Activated gamma-delta T cell treated with Interleukin-2 at 50 U/mL for 16 hours (primary cell): ENCODE results near the gene ETV3L.

Experiments used
- DNase-seq: peaks from one replicate; pipeline ENCODE4 v3.0.0-alpha.2; 2020

The ETV3L gene

DNA sequence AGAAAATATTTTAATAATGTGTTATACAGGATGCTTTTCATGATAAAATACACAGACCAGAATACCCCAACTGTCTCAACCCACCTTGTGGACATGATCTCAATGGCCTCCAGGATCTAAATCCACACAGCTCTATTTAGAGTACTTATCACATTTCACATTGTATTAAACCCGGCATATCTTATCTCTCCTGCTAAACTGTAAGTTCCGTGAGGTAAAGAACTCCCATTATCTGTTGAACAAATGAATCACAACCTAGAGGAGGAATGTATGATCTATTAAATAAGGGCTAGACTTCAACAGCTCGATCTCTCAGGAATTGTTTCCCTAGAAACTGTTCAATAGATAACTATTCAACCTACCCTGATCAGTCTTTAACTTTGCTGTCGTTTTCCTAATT lies 31.7 kb upstream of the ETV3L start:
- no peak for DNase-seq

DNA sequence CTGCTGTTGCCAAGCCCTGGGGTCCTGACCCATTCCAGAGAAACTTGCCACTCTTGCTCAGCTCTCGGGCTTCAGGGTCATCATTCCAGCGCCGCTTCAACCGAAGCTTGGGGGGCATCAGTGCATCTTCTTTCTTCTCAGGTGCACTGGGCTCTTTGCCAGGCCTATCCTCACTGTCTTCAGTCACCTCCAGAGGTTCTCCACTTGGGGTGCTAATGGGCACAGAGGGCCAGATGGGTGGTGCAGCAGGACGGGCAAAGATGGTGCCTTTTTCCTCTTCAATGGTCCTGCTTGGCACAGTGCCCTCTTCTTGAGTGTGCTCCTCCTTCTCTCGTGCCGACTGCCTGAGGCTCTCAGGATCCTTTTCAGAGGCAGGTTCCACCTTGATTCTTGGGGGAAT lies 25.2 kb upstream of the ETV3L start:
- DNase-seq: no peak

DNA sequence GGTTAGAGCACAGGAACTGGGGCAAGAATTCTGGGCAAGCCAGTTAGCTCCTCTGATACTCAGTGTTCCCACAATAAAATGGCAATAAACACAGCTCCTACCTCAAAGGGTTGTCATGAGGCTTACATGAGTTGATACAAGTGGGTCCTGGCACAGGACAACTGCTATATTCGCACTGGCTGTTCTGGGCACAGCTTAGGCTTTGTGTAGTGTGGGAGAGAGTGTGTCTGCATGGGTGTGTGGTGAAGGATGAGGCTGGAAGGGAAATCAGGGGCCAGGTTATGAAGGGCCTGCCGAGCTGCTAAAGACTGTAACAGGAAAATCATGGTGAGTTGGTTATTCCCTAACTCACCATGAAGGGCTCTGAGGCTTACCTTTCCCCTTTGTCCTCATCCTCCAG lies 19.8 kb upstream of the ETV3L start:
- no peak for DNase-seq

GRCh38 chr1:157119008-157119407 lies 19.4 kb upstream of the ETV3L start:
- no peak for DNase-seq

DNA sequence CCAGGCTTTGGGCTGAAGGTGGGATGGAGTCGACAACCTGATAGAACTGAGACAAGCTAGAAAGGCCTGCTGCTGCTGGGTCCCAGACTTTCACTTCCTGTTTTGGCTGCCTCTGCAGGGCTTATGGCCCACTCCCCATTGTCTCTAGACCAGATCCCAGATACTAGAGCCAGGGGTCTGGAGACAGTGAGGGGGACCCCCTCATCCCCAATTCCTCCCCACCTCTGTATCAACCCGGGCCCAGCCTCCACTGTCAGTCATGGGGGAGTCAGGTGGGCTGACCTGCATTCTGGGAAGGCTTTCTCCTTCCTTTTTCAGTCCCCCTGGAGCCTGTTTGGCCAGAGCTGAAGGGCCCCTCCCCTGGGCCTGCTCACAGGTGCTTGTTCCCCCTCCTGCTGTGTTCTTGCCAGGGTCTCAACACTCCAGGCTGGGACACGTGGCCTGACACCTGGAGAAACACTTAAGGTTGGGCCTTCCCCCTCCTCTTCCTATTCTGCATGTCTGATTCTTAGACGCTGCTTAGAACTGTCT lies 18.0 kb upstream of the ETV3L start:
- DNase-seq: no peak

- DNase-seq: no peak
These were observed 17.1 kb upstream of the ETV3L start for GRCh38 chr1:157116737-157117103.

DNA sequence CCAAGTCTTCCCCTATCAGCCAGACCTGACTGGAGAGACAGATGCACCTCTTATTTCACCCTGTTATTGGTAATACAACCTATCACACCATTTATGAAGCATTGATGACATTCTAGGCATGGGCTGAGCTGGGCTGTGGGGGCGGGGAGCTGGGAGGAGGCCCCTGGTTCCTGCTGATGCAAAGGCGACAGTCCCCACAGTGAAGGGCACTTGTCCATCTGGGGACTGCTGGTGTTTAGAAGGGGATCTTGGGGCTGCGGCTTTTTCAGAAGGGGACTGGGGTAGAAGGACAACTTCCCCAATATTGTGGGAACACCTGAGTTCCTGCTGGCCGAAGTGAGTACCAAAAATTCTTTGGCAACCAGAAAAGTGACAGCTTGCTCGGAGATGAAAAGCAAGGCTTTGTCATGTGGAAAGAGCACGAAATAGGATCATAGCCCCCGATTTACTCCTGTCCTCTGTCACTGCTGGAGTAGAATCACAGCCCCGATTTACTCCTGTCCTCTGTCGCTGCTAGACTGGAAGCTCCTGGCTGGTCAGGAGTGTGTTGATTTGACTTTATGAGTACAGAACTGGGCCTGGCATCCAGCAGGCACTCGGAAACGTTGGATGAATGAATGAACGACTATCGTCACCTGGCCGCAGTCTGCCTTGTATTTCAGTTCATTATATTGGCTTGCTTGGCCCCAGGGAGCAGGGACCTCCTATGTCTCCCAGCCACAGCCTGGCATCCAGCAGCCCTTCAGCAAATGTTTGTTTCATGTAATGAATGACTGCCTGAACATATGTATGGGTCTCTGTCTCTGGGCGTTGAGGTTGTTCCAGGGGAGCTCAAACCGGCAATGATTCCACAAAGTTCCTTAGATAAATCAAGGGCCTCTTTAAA lies 16.5 kb upstream of the ETV3L start:
- DNase-seq: no peak

- no peak for DNase-seq
These were observed 15.8 kb upstream of the ETV3L start for GRCh38 chr1:157115429-157115838.

- no peak for DNase-seq
These were observed 14.8 kb upstream of the ETV3L start for GRCh38 chr1:157114183-157115121.

GRCh38 chr1:157113631-157114030 lies 14.0 kb upstream of the ETV3L start:
- no peak for DNase-seq

DNA sequence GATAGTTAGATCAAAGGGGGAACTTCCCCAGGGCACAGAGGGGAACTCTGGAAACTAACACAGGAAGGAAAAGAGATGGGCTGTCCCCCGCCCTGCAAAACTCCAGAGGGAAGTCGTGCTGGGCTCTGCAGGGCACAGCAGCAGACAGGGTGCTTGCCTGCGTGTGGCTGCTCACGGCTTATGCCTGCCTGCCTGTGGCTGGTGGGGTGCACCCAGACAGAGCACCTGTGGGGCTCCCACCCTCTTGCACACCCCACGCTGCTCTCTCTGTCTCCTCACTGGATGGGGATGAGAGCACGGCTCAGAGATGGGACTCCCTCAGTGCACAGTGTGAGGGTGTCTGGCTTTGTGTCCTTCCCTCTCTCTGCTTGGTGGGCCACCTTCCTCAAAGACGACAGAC lies 13.5 kb upstream of the ETV3L start:
- no peak for DNase-seq

GRCh38 chr1:157112186-157112867 lies 12.7 kb upstream of the ETV3L start:
- DNase-seq: no peak

- DNase-seq: no peak
These were observed 12.0 kb upstream of the ETV3L start for GRCh38 chr1:157111396-157112165.

DNA sequence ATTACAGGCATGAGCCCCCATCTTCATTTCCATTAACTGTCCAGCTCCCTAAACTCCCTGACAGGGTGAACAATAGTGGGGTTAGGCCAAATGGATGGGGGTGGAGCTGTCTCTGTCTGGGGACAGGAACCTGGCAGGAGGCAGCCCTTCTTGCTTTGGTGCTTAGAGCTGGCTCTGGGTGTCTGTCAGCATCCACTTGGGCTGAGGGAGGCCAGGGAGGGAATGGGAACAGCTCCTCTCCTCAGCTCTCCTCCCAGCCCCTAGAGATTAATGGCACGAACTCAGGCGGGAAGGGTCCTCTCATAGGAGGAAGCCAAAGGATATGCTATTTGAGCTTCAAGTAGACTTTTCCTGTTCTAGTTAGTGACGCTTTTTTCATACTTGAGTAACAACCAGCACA lies 11.1 kb upstream of the ETV3L start:
- DNase-seq: no peak

GRCh38 chr1:157110003-157110402 lies 10.4 kb upstream of the ETV3L start:
- DNase-seq: no peak

- no peak for DNase-seq
These were observed 8.8 kb upstream of the ETV3L start for GRCh38 chr1:157108448-157108847.

DNA sequence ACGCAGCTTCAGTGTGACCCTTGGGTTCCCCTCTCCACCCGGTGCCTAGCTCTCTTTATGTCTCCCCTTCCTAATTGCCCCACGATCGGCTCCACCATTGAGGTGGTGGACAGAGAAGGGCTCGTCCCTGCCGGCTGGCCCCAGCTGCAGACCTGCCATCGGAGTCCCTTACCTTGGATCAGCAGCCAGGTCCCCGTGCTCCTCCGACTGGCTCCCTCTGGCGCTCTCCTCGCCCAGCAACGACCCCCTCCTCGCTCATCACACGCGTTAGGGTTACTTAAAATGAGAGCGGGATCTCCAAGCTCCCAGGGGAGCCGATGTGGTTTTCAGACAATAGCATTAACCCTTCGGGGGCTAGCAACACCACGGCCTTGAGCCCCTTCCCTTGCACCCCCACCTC lies 8.1 kb upstream of the ETV3L start:
- no peak for DNase-seq

DNA sequence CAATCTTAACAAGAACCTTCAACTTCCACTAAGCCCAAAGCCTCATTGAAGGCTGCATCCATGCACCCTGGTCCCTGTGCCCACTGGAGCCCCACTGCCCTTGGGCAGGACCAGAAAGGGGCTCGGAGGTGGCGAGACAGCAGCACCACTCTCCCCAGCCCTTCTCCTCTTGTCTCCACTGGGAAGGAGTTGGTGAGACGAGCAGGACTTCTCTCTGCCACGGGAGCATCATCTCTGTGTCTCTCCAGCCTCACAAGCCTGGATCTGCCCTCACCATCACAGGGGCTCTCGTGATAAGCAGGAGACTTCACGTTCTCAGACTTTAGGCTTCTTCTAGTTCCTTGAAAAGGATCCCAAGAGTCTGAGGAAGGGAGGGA lies 7.2 kb upstream of the ETV3L start:
- no peak for DNase-seq

DNA sequence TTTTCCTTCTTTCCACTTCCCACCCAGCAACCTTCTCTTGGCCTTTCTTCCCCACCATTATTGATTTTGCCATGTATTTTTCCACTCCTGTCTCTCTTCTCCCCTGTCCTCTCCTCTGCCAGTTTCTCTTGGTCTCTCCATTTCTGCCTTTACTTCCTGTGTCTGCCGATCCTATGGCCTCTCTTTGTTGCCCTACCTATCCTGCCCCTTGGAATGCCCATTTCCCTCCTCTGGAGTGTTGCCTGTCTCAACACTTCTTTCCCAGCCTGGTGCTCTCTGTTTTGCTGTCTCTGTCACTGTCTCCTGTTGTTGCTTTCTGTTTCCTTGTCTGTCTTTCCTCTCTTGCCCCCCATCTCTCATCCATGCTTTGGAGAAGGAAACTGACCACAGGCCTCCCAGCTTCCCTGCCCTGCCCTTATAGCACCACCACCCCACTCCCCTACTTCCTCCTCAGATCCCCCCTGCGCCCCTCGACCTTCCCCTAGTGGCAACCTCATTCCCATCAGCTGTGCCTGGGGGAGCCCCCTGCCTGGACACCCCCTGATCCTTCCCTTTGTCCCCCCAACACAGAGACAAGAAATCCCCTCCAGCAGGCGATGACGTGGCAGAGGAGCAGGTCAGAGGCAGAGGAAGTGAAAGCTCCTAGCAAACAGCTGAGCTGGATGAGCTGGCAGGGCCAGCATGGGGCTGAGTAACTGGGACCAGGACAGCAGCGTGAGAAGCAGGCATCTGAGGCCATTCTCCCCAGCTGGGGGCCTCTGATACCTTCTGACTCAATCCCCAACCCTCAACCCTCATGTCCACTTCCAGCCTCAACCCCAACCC lies 6.6 kb upstream of the ETV3L start:
- DNase-seq: no peak

GRCh38 chr1:157105298-157105987 lies 5.8 kb upstream of the ETV3L start:
- DNase-seq: no peak
